ENCODE measurements around the gene QRICH2.

DNA sequence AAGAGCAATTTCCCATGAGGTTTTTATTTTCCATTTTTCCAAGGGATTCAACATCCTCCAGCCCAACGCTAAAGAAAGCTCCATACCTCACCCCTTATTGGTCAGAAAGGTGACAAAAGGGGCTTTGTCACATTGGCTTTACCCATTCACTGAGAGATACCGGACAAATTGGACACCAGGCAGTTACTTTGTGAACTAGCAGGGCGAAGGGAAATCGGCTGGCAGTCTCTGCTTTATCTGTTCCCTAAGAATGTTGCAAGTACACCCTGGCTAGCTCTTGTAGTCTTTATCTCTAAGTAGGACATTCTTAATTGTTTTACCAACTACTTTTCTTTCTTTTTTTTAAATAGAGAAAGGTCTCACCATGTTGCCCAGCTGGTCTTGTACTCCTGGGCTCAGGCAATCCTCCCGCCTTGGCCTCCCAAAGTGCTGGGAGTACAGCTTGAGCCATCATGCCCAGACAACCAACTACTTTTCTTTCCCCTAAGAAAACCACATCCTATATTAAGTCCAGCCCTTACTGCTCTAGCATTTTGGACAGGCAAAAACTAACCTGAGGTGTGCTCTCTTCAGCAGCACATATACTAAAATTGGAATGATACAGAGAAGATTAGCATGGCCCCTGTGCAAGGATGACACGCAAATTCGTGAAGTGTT, 28.8 kb upstream of the QRICH2 start:
- TF ChIP-seq, protein P1, sequence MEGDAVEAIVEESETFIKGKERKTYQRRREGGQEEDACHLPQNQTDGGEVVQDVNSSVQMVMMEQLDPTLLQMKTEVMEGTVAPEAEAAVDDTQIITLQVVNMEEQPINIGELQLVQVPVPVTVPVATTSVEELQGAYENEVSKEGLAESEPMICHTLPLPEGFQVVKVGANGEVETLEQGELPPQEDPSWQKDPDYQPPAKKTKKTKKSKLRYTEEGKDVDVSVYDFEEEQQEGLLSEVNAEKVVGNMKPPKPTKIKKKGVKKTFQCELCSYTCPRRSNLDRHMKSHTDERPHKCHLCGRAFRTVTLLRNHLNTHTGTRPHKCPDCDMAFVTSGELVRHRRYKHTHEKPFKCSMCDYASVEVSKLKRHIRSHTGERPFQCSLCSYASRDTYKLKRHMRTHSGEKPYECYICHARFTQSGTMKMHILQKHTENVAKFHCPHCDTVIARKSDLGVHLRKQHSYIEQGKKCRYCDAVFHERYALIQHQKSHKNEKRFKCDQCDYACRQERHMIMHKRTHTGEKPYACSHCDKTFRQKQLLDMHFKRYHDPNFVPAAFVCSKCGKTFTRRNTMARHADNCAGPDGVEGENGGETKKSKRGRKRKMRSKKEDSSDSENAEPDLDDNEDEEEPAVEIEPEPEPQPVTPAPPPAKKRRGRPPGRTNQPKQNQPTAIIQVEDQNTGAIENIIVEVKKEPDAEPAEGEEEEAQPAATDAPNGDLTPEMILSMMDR (IDR thresholded peaks at IDR 0.05), result no peak
- no peak for TF ChIP-seq EP300 (IDR thresholded peaks at IDR 0.05)
